ENCODE results near the gene CERT1. TPM values are rescaled to one million over a fixed set of nuclear protein-coding genes. Genes with fewer than 3 reads are reported as not detected.

The CERT1 gene
- total RNA-seq, 1 donor from 2014 or later = 33.1 TPM

- Mint-ChIP-seq H3K9me3 (ENCODE audit: unreplicated experiment) (peaks cover 14% of the 10 kb centered on the region), H3K4me3 (ENCODE audit: unreplicated experiment) (no peak overlapping the region), H3K27me3 (ENCODE audit: unreplicated experiment) (no peaks in the 10 kb centered on the region), H3K36me3 (ENCODE audit: unreplicated experiment) (peaks cover 11% of the 10 kb centered on the region), H3K4me1 (ENCODE audit: unreplicated experiment) (peaks cover 20% of the 10 kb centered on the region), H3K27ac (ENCODE audit: unreplicated experiment) (no peak overlapping the region)
- no peak for DNase-seq (ENCODE audit: extremely low spot score, unreplicated experiment)
- no peak for TF ChIP-seq CTCF (IDR thresholded peaks at IDR 0.05)
Measured at GRCh38 chr5:75463726-75464125, 47.7 kb downstream of the CERT1 start.

- DNase-seq (ENCODE audit: extremely low spot score, unreplicated experiment) = no peak
- Mint-ChIP-seq H3K27ac (ENCODE audit: unreplicated experiment) (no peak overlapping the region), H3K4me3 (ENCODE audit: unreplicated experiment) (no peak overlapping the region), H3K4me1 (ENCODE audit: unreplicated experiment) (peaks cover 20% of the 10 kb centered on the region), H3K9me3 (ENCODE audit: unreplicated experiment) (peaks cover 5% of the 10 kb centered on the region), H3K27me3 (ENCODE audit: unreplicated experiment) (no peaks in the 10 kb centered on the region), H3K36me3 (ENCODE audit: unreplicated experiment) (peaks cover 8% of the 10 kb centered on the region)
- TF ChIP-seq CTCF (IDR thresholded peaks at IDR 0.05) = no peak
Measured at GRCh38 chr5:75461679-75462078, 49.8 kb downstream of the CERT1 start.

- Mint-ChIP-seq H3K27ac (ENCODE audit: unreplicated experiment) (no peak overlapping the region), H3K4me1 (ENCODE audit: unreplicated experiment) (peaks cover 20% of the 10 kb centered on the region)
Measured at GRCh38 chr5:75460942-75461610, 50.4 kb downstream of the CERT1 start.

DNA sequence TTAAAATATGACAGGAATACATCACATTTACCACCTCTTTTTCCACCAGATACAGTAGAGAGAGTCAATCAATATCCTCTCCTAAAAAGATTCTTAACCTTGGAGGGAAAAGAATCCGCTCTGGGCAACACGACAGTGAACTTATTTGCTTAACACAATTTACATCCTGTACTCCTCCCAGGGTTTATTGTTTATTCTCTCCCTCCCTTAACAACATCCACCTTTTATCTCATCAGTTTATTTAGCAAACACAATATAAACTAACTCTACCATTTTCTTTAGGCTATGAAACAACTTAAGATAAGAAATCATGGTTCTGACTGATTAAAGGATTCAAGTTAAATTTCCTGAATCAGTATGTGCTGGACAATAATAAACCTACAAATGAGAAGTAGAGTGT, 50.9 kb downstream of the CERT1 start:
- TF ChIP-seq CTCF (IDR thresholded peaks at IDR 0.05) = no peak
- peaks cover 13% of the 10 kb centered on the region for H3K36me3 Mint-ChIP-seq (ENCODE audit: unreplicated experiment)
- no peak for DNase-seq (ENCODE audit: extremely low spot score, unreplicated experiment)

More at GRCh38 chr5:75460942-75461610, 50.4 kb downstream of the CERT1 start:
- no peak overlapping the region for H3K4me3 Mint-ChIP-seq (ENCODE audit: unreplicated experiment)
- peaks cover 10% of the 10 kb centered on the region for H3K36me3 Mint-ChIP-seq (ENCODE audit: unreplicated experiment)
- H3K27me3 Mint-ChIP-seq (ENCODE audit: unreplicated experiment) = no peaks in the 10 kb centered on the region
- DNase-seq (ENCODE audit: extremely low spot score, unreplicated experiment) = no peak
- peaks cover 5% of the 10 kb centered on the region for H3K9me3 Mint-ChIP-seq (ENCODE audit: unreplicated experiment)
- TF ChIP-seq CTCF (IDR thresholded peaks at IDR 0.05) = no peak

GRCh38 chr5:75457691-75458090, 53.7 kb downstream of the CERT1 start:
- Mint-ChIP-seq H3K9me3 (ENCODE audit: unreplicated experiment) (peaks cover 5% of the 10 kb centered on the region), H3K36me3 (ENCODE audit: unreplicated experiment) (peaks cover 25% of the 10 kb centered on the region), H3K27ac (ENCODE audit: unreplicated experiment) (no peak overlapping the region), H3K4me3 (ENCODE audit: unreplicated experiment) (no peak overlapping the region), H3K27me3 (ENCODE audit: unreplicated experiment) (no peaks in the 10 kb centered on the region), H3K4me1 (ENCODE audit: unreplicated experiment) (peaks cover 4% of the 10 kb centered on the region)
- no peak for TF ChIP-seq CTCF (IDR thresholded peaks at IDR 0.05)
- no peak for DNase-seq (ENCODE audit: extremely low spot score, unreplicated experiment)

More for the DNA sequence above, 50.9 kb downstream of the CERT1 start:
- peaks cover 18% of the 10 kb centered on the region for H3K4me1 Mint-ChIP-seq (ENCODE audit: unreplicated experiment)
- peaks cover 5% of the 10 kb centered on the region for H3K9me3 Mint-ChIP-seq (ENCODE audit: unreplicated experiment)
- H3K4me3 Mint-ChIP-seq (ENCODE audit: unreplicated experiment) = no peak overlapping the region
- no peaks in the 10 kb centered on the region for H3K27me3 Mint-ChIP-seq (ENCODE audit: unreplicated experiment)
- H3K27ac Mint-ChIP-seq (ENCODE audit: unreplicated experiment) = no peak overlapping the region

Measured in osteocyte (in vitro differentiated cells).